H1 (cell line): ENCODE data around the gene OCIAD1. TPM values are rescaled to one million over a fixed set of nuclear protein-coding genes. Genes with fewer than 3 reads are reported as not detected.

Experiments used
- CTCF ChIA-PET: fragments of 300-600 bp; sonication (Branson Sonifier 250); formaldehyde crosslinking; loops from one replicate; lab custom pipeline; 2021; ENCODE audit not compliant: partially characterized antibody; lab: Charles Lee
- POLR2A ChIA-PET: fragments of 300-600 bp; sonication (Branson Sonifier 250); formaldehyde crosslinking; loops from one replicate; lab custom pipeline; 2021; ENCODE audit warnings: inconsistent platforms; ENCODE audit not compliant: partially characterized antibody; lab: Charles Lee
- DNase-seq, 2 experiments: peaks; one replicate each; pipeline versions ENCODE4 v3.0.0 to v3.0.0-alpha.2; 2010 to 2022; ENCODE audit warnings: low spot score in 2 of 2, low read depth in 1 of 2, mixed read lengths in 1 of 2
- FAIRE-seq: peaks from 2 replicates; lab custom pipeline; 2011; peaks lifted over from hg19 to GRCh38; lab: Jason Lieb, UNC
- H2AFZ ChIP-seq: 2 replicates; pipeline ENCODE4 v1.8.1; 2012; ENCODE audit warnings: low read length, inconsistent platforms
- H2AK5ac ChIP-seq: 2 replicates; pipeline ENCODE4 v1.6.1; 2013; ENCODE audit warnings: low read depth, low read length
- H2BK120ac ChIP-seq: replicated peaks from 2 replicates; pipeline ENCODE3; 2013; ENCODE audit warnings: low read depth, low read length, inconsistent platforms
- H2BK12ac ChIP-seq: 2 replicates; pipeline ENCODE4 v1.6.1; 2013; ENCODE audit warnings: low read depth, low read length
- H2BK15ac ChIP-seq: 2 replicates; pipeline ENCODE4 v1.6.1; 2013; ENCODE audit warnings: low read length
- H2BK20ac ChIP-seq: 2 replicates; pipeline ENCODE4 v1.6.1; 2013; ENCODE audit warnings: low read length
- H2BK5ac ChIP-seq: 2 replicates; pipeline ENCODE4 v1.6.1; 2013; ENCODE audit warnings: low read depth, low read length
- H3K14ac ChIP-seq: 2 replicates; pipeline ENCODE4 v1.6.1; 2013; ENCODE audit warnings: inconsistent platforms; ENCODE audit not compliant: insufficient read length
- H3K18ac ChIP-seq: 2 replicates; pipeline ENCODE4 v1.6.1; 2013; ENCODE audit warnings: low read length; ENCODE audit errors: extremely low read depth
- H3K23ac ChIP-seq: 2 replicates; pipeline ENCODE4 v1.6.1; 2013; ENCODE audit warnings: inconsistent platforms; ENCODE audit not compliant: insufficient read length
- H3K23me2 ChIP-seq: 2 replicates; pipeline ENCODE4 v1.6.1; 2013; ENCODE audit warnings: low read depth, low read length
- H3K27ac ChIP-seq: 2 replicates; pipeline ENCODE4 v1.6.1; 2011; ENCODE audit warnings: low read depth, low read length, inconsistent platforms
- H3K27me3 ChIP-seq, 4 experiments: replicated peaks in 1 of 4; 1 replicate in 1 of 4; 2 replicates in 3 of 4; pipeline versions ENCODE4 v1.6.1 to v1.8.1; 2011 to 2013; ENCODE audit warnings: low read length in 3 of 4, mild to moderate bottlenecking in 3 of 4, inconsistent platforms in 2 of 4, mixed read lengths in 2 of 4, moderate library complexity in 1 of 4; ENCODE audit not compliant: control insufficient read depth in 3 of 4, insufficient read depth in 3 of 4; ENCODE audit errors: extremely low read depth in 1 of 4
- H3K36me3 ChIP-seq, 4 experiments: 2 replicates each; pipeline versions ENCODE4 v1.6.1 to v1.8.1; 2011 to 2013; ENCODE audit warnings: mild to moderate bottlenecking in 4 of 4, low read length in 3 of 4, moderate library complexity in 2 of 4, control low read depth in 1 of 4, inconsistent platforms in 1 of 4; ENCODE audit not compliant: insufficient read depth in 4 of 4, control insufficient read depth in 2 of 4
- H3K4ac ChIP-seq: replicated peaks from 2 replicates; pipeline ENCODE3; 2013; ENCODE audit warnings: low read length, low read depth, mixed read lengths, inconsistent platforms; ENCODE audit not compliant: insufficient read length
- H3K4me1 ChIP-seq, 4 experiments: replicated peaks in 1 of 4; 1 replicate in 1 of 4; 2 replicates in 3 of 4; pipeline versions ENCODE4 v1.6.1 to v1.8.1; 2011 to 2013; ENCODE audit warnings: low read length in 3 of 4, inconsistent platforms in 2 of 4, mixed read lengths in 1 of 4; ENCODE audit not compliant: insufficient read depth in 4 of 4, control insufficient read depth in 3 of 4
- H3K4me2 ChIP-seq, 2 experiments: 2 replicates each; pipeline versions ENCODE4 v1.6.1 to v1.8.1; 2011 to 2013; ENCODE audit warnings: low read depth in 2 of 2, low read length in 2 of 2, control low read depth in 1 of 2, inconsistent platforms in 1 of 2, mild to moderate bottlenecking in 1 of 2; ENCODE audit not compliant: insufficient read depth in 1 of 2
- H3K4me3 ChIP-seq, 4 experiments: fragments of 200-600, 300-600 bp in 1 of 4; sonication (generic), shearing (Covaris generic), sonication (Bioruptor Twin) in 1 of 4; 2 replicates each; pipeline versions ENCODE4 v1.5.1 to v1.8.1; 2011 to 2016; ENCODE audit warnings: low read length in 4 of 4, low read depth in 3 of 4, control low read depth in 2 of 4, inconsistent platforms in 2 of 4, mild to moderate bottlenecking in 2 of 4, mixed read lengths in 1 of 4, moderate library complexity in 1 of 4; ENCODE audit not compliant: insufficient read depth in 2 of 4; ENCODE audit errors: extremely low read depth in 1 of 4
- H3K56ac ChIP-seq: replicated peaks from 2 replicates; pipeline ENCODE3; 2013; ENCODE audit warnings: low read depth, mild to moderate bottlenecking, mixed read lengths, low read length, inconsistent platforms; ENCODE audit not compliant: insufficient read length
- H3K79me1 ChIP-seq: 2 replicates; pipeline ENCODE4 v1.6.1; 2013; ENCODE audit warnings: low read depth, low read length, control low read depth
- H3K79me2 ChIP-seq, 2 experiments: 2 replicates each; pipeline versions ENCODE4 v1.6.1 to v1.8.1; 2012 to 2013; ENCODE audit warnings: low read length in 2 of 2, mild to moderate bottlenecking in 2 of 2, inconsistent platforms in 1 of 2; ENCODE audit not compliant: insufficient read depth in 2 of 2, control insufficient read depth in 1 of 2
- H3K9ac ChIP-seq, 4 experiments: replicated peaks in 1 of 4; 1 replicate in 1 of 4; 2 replicates in 3 of 4; pipeline versions ENCODE4 v1.6.1 to v1.8.1; 2011 to 2013; ENCODE audit warnings: low read depth in 3 of 4, low read length in 3 of 4, control low read depth in 2 of 4, mild to moderate bottlenecking in 2 of 4, moderate library complexity in 2 of 4, inconsistent platforms in 1 of 4; ENCODE audit errors: extremely low read depth in 1 of 4
- H3K9me3 ChIP-seq, 2 experiments: 2 replicates each; pipeline versions ENCODE4 v1.6.1 to v1.8.1; 2012 to 2013; ENCODE audit warnings: mild to moderate bottlenecking in 2 of 2, moderate library complexity in 2 of 2, control low read depth in 1 of 2, inconsistent platforms in 1 of 2, low read depth in 1 of 2, low read length in 1 of 2, mixed read lengths in 1 of 2; ENCODE audit not compliant: insufficient read depth in 2 of 2
- H4K20me1 ChIP-seq, 2 experiments: replicated peaks in 1 of 2; 2 replicates each; pipeline versions ENCODE3 to v1.8.1; 2011 to 2013; ENCODE audit warnings: inconsistent platforms in 2 of 2, low read length in 2 of 2, mild to moderate bottlenecking in 1 of 2; ENCODE audit not compliant: insufficient read depth in 2 of 2, control insufficient read depth in 1 of 2
- H4K5ac ChIP-seq: 2 replicates; pipeline ENCODE4 v1.6.1; 2013; ENCODE audit warnings: low read length, low read depth, mixed read lengths, inconsistent platforms; ENCODE audit not compliant: insufficient read length
- H4K8ac ChIP-seq: 2 replicates; pipeline ENCODE4 v1.8.0; 2013; ENCODE audit warnings: mild to moderate bottlenecking, moderate library complexity, low read length, inconsistent platforms; ENCODE audit not compliant: insufficient read depth; ENCODE audit errors: extremely low read depth
- H4K91ac ChIP-seq: replicated peaks from 2 replicates; pipeline ENCODE3; 2013; ENCODE audit warnings: low read length, mixed read lengths, inconsistent platforms; ENCODE audit not compliant: insufficient read length
- CBX5 ChIP-seq: fragments of 300-800, 300-1000 bp; sonication (generic); IDR thresholded peaks from 2 replicates; pipeline ENCODE4 v1.7.1; 2016; ENCODE audit warnings: antibody characterized with exemption, low read length, low read depth
- CREB1 ChIP-seq: IDR thresholded peaks from 2 replicates; pipeline ENCODE4 v1.6.1; 2012; ENCODE audit warnings: inconsistent platforms
- CTBP2 ChIP-seq: IDR thresholded peaks from 2 replicates; pipeline ENCODE4 v1.7.0; 2011; ENCODE audit warnings: borderline replicate concordance, mild to moderate bottlenecking, moderate library complexity, mixed read lengths, low read length; ENCODE audit not compliant: insufficient read depth, insufficient read length
- EZH2 ChIP-seq: fragments of 200-600 bp; sonication (generic); IDR thresholded peaks from 2 replicates; pipeline ENCODE4 v1.7.1; 2012; ENCODE audit warnings: low read depth, mild to moderate bottlenecking, moderate library complexity, low read length, inconsistent platforms; ENCODE audit not compliant: severe bottlenecking
- GABPA ChIP-seq: IDR thresholded peaks from 2 replicates; pipeline ENCODE4 v1.6.1; 2011; ENCODE audit warnings: mild to moderate bottlenecking, low read length, moderate library complexity, borderline replicate concordance; ENCODE audit not compliant: insufficient read depth
- KDM5A ChIP-seq: fragments of 200-600 bp; IDR thresholded peaks from 2 replicates; pipeline ENCODE4 v1.7.1; 2012; ENCODE audit warnings: mild to moderate bottlenecking, low read length, inconsistent platforms, mixed read lengths
- POLR2A ChIP-seq, 2 experiments: IDR thresholded peaks; 1 replicate in 1 of 2; 2 replicates in 1 of 2; pipeline ENCODE4 v1.6.1; 2011; ENCODE audit warnings: low read depth in 2 of 2, low read length in 2 of 2, mild to moderate bottlenecking in 2 of 2; ENCODE audit errors: control extremely low read depth in 1 of 2
- SIRT6 ChIP-seq: IDR thresholded peaks from one replicate; pipeline ENCODE4 v1.7.1; 2012; ENCODE audit warnings: low read length, inconsistent platforms
- SP1 ChIP-seq: IDR thresholded peaks from 2 replicates; pipeline ENCODE4 v1.6.1; 2011; ENCODE audit warnings: low read depth, low read length
- TAF7 ChIP-seq: optimal IDR thresholded peaks from 2 replicates; pipeline ENCODE3; 2011; ENCODE audit warnings: low read depth, mild to moderate bottlenecking, inconsistent platforms, low read length, moderate library complexity, borderline replicate concordance
- WGBS, 2 experiments: shearing (Covaris generic) in 1 of 2; methylation state at CpG; one replicate each; pipeline versions ENCODE4 v1.1.6 to v1.1.7; 2013 to 2015; ENCODE audit warnings: low lambda C conversion rate in 2 of 2, mixed read lengths in 2 of 2, inconsistent platforms in 1 of 2, low coverage in 1 of 2, missing lambda C conversion rate in 1 of 2; ENCODE audit not compliant: insufficient replicate concordance in 2 of 2, insufficient coverage in 1 of 2, insufficient read length in 1 of 2; ENCODE audit errors: extremely low coverage in 1 of 2, missing lambda C conversion rate in 1 of 2; 5-methylcytosine and 5-hydroxymethylcytosine counted together
- polyA plus RNA-seq, 7 experiments: library from polyadenylated mRNA; depleted of rRNA in 3 of 7; stranded (reverse) in 5 of 7; unstranded in 2 of 7; fragments of >200 nt in 5 of 7; fragments of 200-250 nt in 2 of 7; gene quantifications; 1 replicate in 5 of 7; 2 replicates in 1 of 7; 4 replicates in 1 of 7; pipeline versions ENCODE4 v1.2.1 to v1.2.3, GENCODE V29; 2011 to 2013; ENCODE audit warnings: missing spikeins in 2 of 7, mixed read lengths in 2 of 7
- total RNA-seq: library from RNA; stranded (reverse); fragmentation: NEBNext Ultra II Directional; extraction: Animal tissue kit (Norgen Biotek cat#: 25700); gene quantifications from 2 replicates; pipeline ENCODE4 v1.2.1, GENCODE V29; 2021

OCIAD1 gene
- total and polyA plus RNA-seq, 2 of the 8 experiments (the other 6 are each of a cell fraction or from before 2014, with no cell fraction given): 79.9 to 163 TPM

GRCh38 chr4:48815483-48815882, 15.4 kb upstream of the OCIAD1 start:
- Histone ChIP-seq H3K9me3 (no peaks in the 10 kb centered on the region), H2BK12ac (no peak overlapping the region), H3K4me3 (no peak overlapping the region), H3K23me2 (no peaks in the 10 kb centered on the region), H4K5ac (no peak overlapping the region), H4K91ac (no peak overlapping the region), H3K18ac (no peak overlapping the region), H3K4ac (no peak overlapping the region), H3K23ac (no peak overlapping the region), H2AFZ (no peak overlapping the region)
- FAIRE-seq (no peak), DNase-seq (no peak)
- POLR2A ChIA-PET: no interaction called here
- 72% methylated on average over 2 of the region's 2 CpGs; no CpG with 5 or more reads in 1 of the 2 experiments for WGBS, 2 experiments
- TF ChIP-seq CTBP2: no peak
- TF ChIP-seq EZH2: no peak
- TF ChIP-seq SP1: no peak
- no peak for TF ChIP-seq CBX5
- TF ChIP-seq TAF7: no peak
- no peak for TF ChIP-seq SIRT6
- TF ChIP-seq GABPA: no peak
- TF ChIP-seq KDM5A: no peak
- TF ChIP-seq POLR2A (IDR thresholded peaks at IDR 0.05; ENCODE audit: control extremely low read depth in 1 of 2, low read depth in 2 of 2, low read length in 2 of 2): no peak
- TF ChIP-seq CREB1: no peak
- TF ChIP-seq, all 59 proteins: peak for 0
- H3K27me3 ChIP-seq: no peaks in the 10 kb centered on the region
- CTCF ChIA-PET: interaction anchor here (1.0 kb wide), 1 partner anchor 12 kb away, joined by 3 read pairs; no protein-coding TSS in a partner anchor
- no peak overlapping the region for H2AK5ac ChIP-seq
- H3K27ac ChIP-seq: no peak overlapping the region
- H3K79me1 ChIP-seq: no peaks in the 10 kb centered on the region
- no peak overlapping the region for H3K14ac ChIP-seq
- no peak overlapping the region for H2BK15ac ChIP-seq
- H2BK5ac ChIP-seq: no peak overlapping the region
- H3K79me2 ChIP-seq: no peaks in the 10 kb centered on the region
- H4K8ac ChIP-seq: no peak overlapping the region
- no peaks in the 10 kb centered on the region for H3K36me3 ChIP-seq
- H3K56ac ChIP-seq: no peak overlapping the region
- H3K4me1 ChIP-seq: no peaks in the 10 kb centered on the region; a peak in 2 of 7 replicates
- no peak overlapping the region for H3K4me2 ChIP-seq
- H3K9ac ChIP-seq: no peak overlapping the region
- H4K20me1 ChIP-seq: no peaks in the 10 kb centered on the region
- no peak overlapping the region for H2BK120ac ChIP-seq
- H2BK20ac ChIP-seq: no peak overlapping the region
